Measurements from ENCODE around the gene COMP. TPM values are rescaled to one million over a fixed set of nuclear protein-coding genes. Genes with fewer than 3 reads are reported as not detected.

COMP gene
- polyA plus RNA-seq, 1 experiment: 9.2 TPM

GRCh38 chr19:18792661-18793060 is 1.6 kb upstream of the COMP start:
- Histone ChIP-seq H3K27me3 (ENCODE audit: control insufficient read depth, insufficient read depth, low read length) (peaks cover 34% of the 10 kb centered on the region), H3K36me3 (ENCODE audit: control insufficient read depth, insufficient read depth, low read length) (no peaks in the 10 kb centered on the region), H3K4me3 (ENCODE audit: low read depth, low read length) (no peak overlapping the region)
- ChIA-PET POLR2A (no interaction called here), CTCF (interaction anchor here (1.0 kb wide), 1 partner anchor 203 kb away, joined by 3 read pairs; no protein-coding TSS in a partner anchor)
- DNase-seq (ENCODE audit: low read depth): no peak
- no peak for TF ChIP-seq CTCF (IDR thresholded peaks at IDR 0.05; ENCODE audit: insufficient read depth, low read depth, low read length)

GRCh38 chr19:18791315-18791678 is 192 bp upstream of the COMP start:
- CTCF ChIA-PET: no interaction called here
- POLR2A ChIA-PET: no interaction called here
- H3K4me3 ChIP-seq (ENCODE audit: low read depth, low read length): no peak overlapping the region

GRCh38 chr19:18789883-18790565 is 1.1 kb downstream of the COMP start:
- Histone ChIP-seq H3K27me3 (ENCODE audit: control insufficient read depth, insufficient read depth, low read length) (peaks cover 36% of the 10 kb centered on the region), H3K4me3 (ENCODE audit: low read depth, low read length) (peak overlapping the region; percentile 23), H3K36me3 (ENCODE audit: control insufficient read depth, insufficient read depth, low read length) (no peaks in the 10 kb centered on the region)
- DNase-seq (ENCODE audit: low read depth): no peak
- POLR2A ChIA-PET: no interaction called here
- CTCF ChIA-PET: no interaction called here
- TF ChIP-seq CTCF (IDR thresholded peaks at IDR 0.05; ENCODE audit: insufficient read depth, low read depth, low read length): no peak

More at GRCh38 chr19:18791315-18791678, 192 bp upstream of the COMP start:
- no peak for DNase-seq (ENCODE audit: low read depth)
- Histone ChIP-seq H3K36me3 (ENCODE audit: control insufficient read depth, insufficient read depth, low read length) (no peaks in the 10 kb centered on the region), H3K27me3 (ENCODE audit: control insufficient read depth, insufficient read depth, low read length) (peaks cover 36% of the 10 kb centered on the region)
- no peak for TF ChIP-seq CTCF (IDR thresholded peaks at IDR 0.05; ENCODE audit: insufficient read depth, low read depth, low read length)

- DNase-seq (ENCODE audit: low read depth): no peak
- peaks cover 36% of the 10 kb centered on the region for H3K27me3 ChIP-seq (ENCODE audit: control insufficient read depth, insufficient read depth, low read length)
- H3K36me3 ChIP-seq (ENCODE audit: control insufficient read depth, insufficient read depth, low read length): no peaks in the 10 kb centered on the region
- CTCF ChIA-PET: no interaction called here
- no peak for TF ChIP-seq CTCF (IDR thresholded peaks at IDR 0.05; ENCODE audit: insufficient read depth, low read depth, low read length)
- POLR2A ChIA-PET: no interaction called here
- H3K4me3 ChIP-seq (ENCODE audit: low read depth, low read length): peak overlapping the region; percentile 19
Observed at GRCh38 chr19:18789422-18789869, 1.7 kb downstream of the COMP start.

GRCh38 chr19:18788529-18789421 is 2.3 kb downstream of the COMP start:
- peaks cover 36% of the 10 kb centered on the region for H3K27me3 ChIP-seq (ENCODE audit: control insufficient read depth, insufficient read depth, low read length)
- no peak for TF ChIP-seq CTCF (IDR thresholded peaks at IDR 0.05; ENCODE audit: insufficient read depth, low read depth, low read length)
- no peak for DNase-seq (ENCODE audit: low read depth)
- ChIA-PET CTCF (no interaction called here), POLR2A (no interaction called here)
- H3K36me3 ChIP-seq (ENCODE audit: control insufficient read depth, insufficient read depth, low read length): no peaks in the 10 kb centered on the region
- no peak overlapping the region for H3K4me3 ChIP-seq (ENCODE audit: low read depth, low read length)
